Transverse colon (tissue), 4 donors: ENCODE data around the gene FOXP1.

Source experiments
- EP300 ChIP-seq: sonication (generic); formaldehyde crosslinking; IDR thresholded peaks from one replicate; pipeline ENCODE4 v1.6.1; 2017; ENCODE audit warnings: antibody characterized with exemption, low read depth
- POLR2AphosphoS5 ChIP-seq, 3 donors: sonication (generic); formaldehyde crosslinking; IDR thresholded peaks; one replicate each; pipeline ENCODE4 v1.6.1; 2016; ENCODE audit warnings: antibody characterized with exemption in 3 of 3
- TF ChIP-seq, protein P1 (sequence below), 5 experiments: fragments of 200-600 bp in 3 of 5; fragments of 450-650 bp in 2 of 5; sonication (generic) in 3 of 5; IDR thresholded peaks; 1 replicate in 2 of 5; 2 replicates in 3 of 5; pipeline ENCODE4 v1.5.1; 2016 to 2017; ENCODE audit warnings: antibody characterized with exemption in 5 of 5, inconsistent platforms in 3 of 5, mild to moderate bottlenecking in 2 of 5, moderate library complexity in 1 of 5

GRCh38 chr3:71082833-71083232 is 500.7 kb downstream of the FOXP1 start:
- TF ChIP-seq, protein P1, sequence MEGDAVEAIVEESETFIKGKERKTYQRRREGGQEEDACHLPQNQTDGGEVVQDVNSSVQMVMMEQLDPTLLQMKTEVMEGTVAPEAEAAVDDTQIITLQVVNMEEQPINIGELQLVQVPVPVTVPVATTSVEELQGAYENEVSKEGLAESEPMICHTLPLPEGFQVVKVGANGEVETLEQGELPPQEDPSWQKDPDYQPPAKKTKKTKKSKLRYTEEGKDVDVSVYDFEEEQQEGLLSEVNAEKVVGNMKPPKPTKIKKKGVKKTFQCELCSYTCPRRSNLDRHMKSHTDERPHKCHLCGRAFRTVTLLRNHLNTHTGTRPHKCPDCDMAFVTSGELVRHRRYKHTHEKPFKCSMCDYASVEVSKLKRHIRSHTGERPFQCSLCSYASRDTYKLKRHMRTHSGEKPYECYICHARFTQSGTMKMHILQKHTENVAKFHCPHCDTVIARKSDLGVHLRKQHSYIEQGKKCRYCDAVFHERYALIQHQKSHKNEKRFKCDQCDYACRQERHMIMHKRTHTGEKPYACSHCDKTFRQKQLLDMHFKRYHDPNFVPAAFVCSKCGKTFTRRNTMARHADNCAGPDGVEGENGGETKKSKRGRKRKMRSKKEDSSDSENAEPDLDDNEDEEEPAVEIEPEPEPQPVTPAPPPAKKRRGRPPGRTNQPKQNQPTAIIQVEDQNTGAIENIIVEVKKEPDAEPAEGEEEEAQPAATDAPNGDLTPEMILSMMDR (IDR thresholded peaks at IDR 0.05) = no peak
- TF ChIP-seq POLR2AphosphoS5 (IDR thresholded peaks at IDR 0.05) (no peak), EP300 (no peak)
